HepG2 (cell line): Measurements from ENCODE around the gene B3GAT3. TPM values are rescaled to one million over a fixed set of nuclear protein-coding genes. Genes with fewer than 3 reads are reported as not detected.

ENCODE experiments used
- CHD2 ChIP-seq: IDR thresholded peaks from 2 replicates; pipeline ENCODE4 v1.6.1; 2011; ENCODE audit warnings: low read depth, low read length, improper control_type of control experiment
- DPF2 ChIP-seq: sonication (generic); formaldehyde crosslinking; IDR thresholded peaks from 2 replicates; pipeline ENCODE4 v1.4.0; 2020; ENCODE audit warnings: mild to moderate bottlenecking, low read depth, missing genetic modification reagents, borderline replicate concordance
- IKZF1 ChIP-seq: fragments of 450-650 bp; IDR thresholded peaks from 2 replicates; pipeline ENCODE4 v1.7.1; 2016
- ISX ChIP-seq: sonication (generic); formaldehyde crosslinking; conservative IDR thresholded peaks from 2 replicates; pipeline ENCODE4 v1.5.0; 2020; ENCODE audit warnings: missing genetic modification reagents
- KLF16 ChIP-seq, 2 experiments: sonication (generic) in 1 of 2; formaldehyde crosslinking in 1 of 2; IDR thresholded peaks; 2 replicates each; pipeline versions ENCODE4 v1.6.1 to v1.8.0; 2016 to 2023; ENCODE audit warnings: missing genetic modification reagents in 2 of 2, missing compliant biosample characterization in 1 of 2
- PHB2 ChIP-seq: fragments of 450-650 bp; IDR thresholded peaks from 2 replicates; pipeline ENCODE4 v1.6.1; 2018; ENCODE audit not compliant: partially characterized antibody
- REXO4 ChIP-seq: sonication (generic); formaldehyde crosslinking; IDR thresholded peaks from 2 replicates; pipeline ENCODE4 v1.8.0; 2022; ENCODE audit warnings: missing genetic modification reagents, mild to moderate bottlenecking, borderline replicate concordance
- SMARCE1 ChIP-seq: fragments of 450-650 bp; IDR thresholded peaks from 2 replicates; pipeline ENCODE4 v1.6.1; 2017; ENCODE audit warnings: borderline replicate concordance
- ZBTB21 ChIP-seq: sonication (generic); formaldehyde crosslinking; IDR thresholded peaks from 2 replicates; pipeline ENCODE4 v1.4.0; 2020; ENCODE audit warnings: missing genetic modification reagents
- ZNF263 ChIP-seq: sonication (generic); formaldehyde crosslinking; IDR thresholded peaks from 2 replicates; pipeline ENCODE4 v1.4.0; 2020; ENCODE audit warnings: missing genetic modification reagents
- ZNF432 ChIP-seq: sonication (generic); formaldehyde crosslinking; IDR thresholded peaks from 2 replicates; pipeline ENCODE4 v1.5.0; 2020; ENCODE audit warnings: missing genetic modification reagents, mild to moderate bottlenecking, borderline replicate concordance
- ZSCAN25 ChIP-seq: sonication (generic); formaldehyde crosslinking; IDR thresholded peaks from 2 replicates; pipeline ENCODE4 v1.8.0; 2022; ENCODE audit warnings: mild to moderate bottlenecking, missing genetic modification reagents
- polyA plus RNA-seq, 8 experiments: library from polyadenylated mRNA; depleted of rRNA in 3 of 8; stranded (reverse) in 7 of 8; unstranded in 1 of 8; fragments of >200 nt; fragmentation: Illumina TruSeq in 4 of 8; extraction: Trizol in 4 of 8; gene quantifications; 2 replicates each; pipeline versions ENCODE4 v1.2.1 to v1.2.3, GENCODE V29; 2011 to 2016; ENCODE audit warnings: low read depth in 4 of 8, missing spikeins in 1 of 8, mixed read lengths in 1 of 8; ENCODE audit not compliant: insufficient read depth in 1 of 8
- total RNA-seq, 5 experiments: library from RNA; depleted of rRNA; stranded (reverse); fragments of >200 nt; fragmentation: Illumina TruSeq; extraction: Trizol; gene quantifications; 2 replicates each; pipeline ENCODE4 v1.2.3, GENCODE V29; 2016; ENCODE audit warnings: low read depth in 1 of 5
- TF ChIP-seq, protein P1 (sequence below): sonication (generic); formaldehyde crosslinking; IDR thresholded peaks from 2 replicates; pipeline ENCODE4 v1.5.0; 2020; ENCODE audit warnings: missing genetic modification reagents, mild to moderate bottlenecking, borderline replicate concordance
- TF ChIP-seq, protein P2 (sequence below): IDR thresholded peaks from 2 replicates; pipeline ENCODE4 v1.6.1; 2016; ENCODE audit warnings: missing biosample characterization, missing genetic modification reagents, low read depth
- TF ChIP-seq, protein P3 (sequence below): sonication (generic); formaldehyde crosslinking; IDR thresholded peaks from 2 replicates; pipeline ENCODE4 v1.4.0; 2020; ENCODE audit warnings: missing genetic modification reagents; ENCODE audit errors: not compliant biosample characterization
- TF ChIP-seq, protein P4 (sequence below): sonication (generic); formaldehyde crosslinking; IDR thresholded peaks from 2 replicates; pipeline ENCODE4 v1.4.0; 2020; ENCODE audit warnings: missing genetic modification reagents, borderline replicate concordance
- TF ChIP-seq, protein P5 (sequence below): sonication (generic); formaldehyde crosslinking; IDR thresholded peaks from 2 replicates; pipeline ENCODE4; 2020; ENCODE audit warnings: missing genetic modification reagents, mild to moderate bottlenecking, borderline replicate concordance

B3GAT3 gene
- total and polyA plus RNA-seq, 2 of the 13 experiments (the other 11 are each of a cell fraction or from before 2014, with no cell fraction given), result 21.3 to 26.1 TPM

DNA sequence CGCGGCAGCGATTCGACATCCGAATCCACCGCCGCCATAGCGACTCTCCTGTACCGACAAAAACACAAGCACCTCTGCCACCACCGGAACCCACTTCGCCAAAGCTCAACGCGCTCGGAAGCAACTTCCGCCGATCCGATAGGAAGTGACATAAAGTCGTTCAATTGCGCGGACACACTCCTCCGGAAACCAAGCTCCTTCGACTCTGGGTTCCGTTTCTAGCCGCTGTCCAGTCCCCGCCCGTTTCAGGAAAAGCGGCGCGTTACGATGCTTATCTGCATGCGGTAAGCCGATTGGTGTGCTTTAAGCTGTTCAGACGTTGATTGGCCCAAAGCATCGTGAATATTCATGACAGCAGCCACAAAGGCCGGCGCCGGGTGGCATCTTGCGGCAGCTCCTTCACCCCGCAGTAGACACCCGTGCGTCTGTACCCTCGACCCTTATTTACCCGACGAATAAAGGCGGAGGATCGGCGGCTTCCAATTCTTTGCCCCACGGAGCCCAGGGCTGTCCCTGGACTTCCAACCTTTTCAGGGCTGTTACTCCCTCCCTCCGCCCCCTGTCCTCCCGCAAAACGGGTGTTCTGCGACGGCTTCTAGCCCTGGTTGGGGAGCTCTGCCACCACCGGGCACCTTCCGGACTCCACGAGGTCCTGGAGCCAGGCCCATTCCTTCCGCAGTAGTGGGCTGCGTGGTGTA lies 30.2 kb downstream of the B3GAT3 start, which contains the start of gene TUT1 (continued):
- TF ChIP-seq REXO4 (CRISPR knock-in tag), result no peak
- peak; percentile 67 for TF ChIP-seq ZBTB21 (CRISPR knock-in tag)
- TF ChIP-seq, protein P1, sequence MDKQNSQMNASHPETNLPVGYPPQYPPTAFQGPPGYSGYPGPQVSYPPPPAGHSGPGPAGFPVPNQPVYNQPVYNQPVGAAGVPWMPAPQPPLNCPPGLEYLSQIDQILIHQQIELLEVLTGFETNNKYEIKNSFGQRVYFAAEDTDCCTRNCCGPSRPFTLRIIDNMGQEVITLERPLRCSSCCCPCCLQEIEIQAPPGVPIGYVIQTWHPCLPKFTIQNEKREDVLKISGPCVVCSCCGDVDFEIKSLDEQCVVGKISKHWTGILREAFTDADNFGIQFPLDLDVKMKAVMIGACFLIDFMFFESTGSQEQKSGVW (CRISPR knock-in tag), result no peak
- TF ChIP-seq PHB2, result no peak
- TF ChIP-seq, protein P2, sequence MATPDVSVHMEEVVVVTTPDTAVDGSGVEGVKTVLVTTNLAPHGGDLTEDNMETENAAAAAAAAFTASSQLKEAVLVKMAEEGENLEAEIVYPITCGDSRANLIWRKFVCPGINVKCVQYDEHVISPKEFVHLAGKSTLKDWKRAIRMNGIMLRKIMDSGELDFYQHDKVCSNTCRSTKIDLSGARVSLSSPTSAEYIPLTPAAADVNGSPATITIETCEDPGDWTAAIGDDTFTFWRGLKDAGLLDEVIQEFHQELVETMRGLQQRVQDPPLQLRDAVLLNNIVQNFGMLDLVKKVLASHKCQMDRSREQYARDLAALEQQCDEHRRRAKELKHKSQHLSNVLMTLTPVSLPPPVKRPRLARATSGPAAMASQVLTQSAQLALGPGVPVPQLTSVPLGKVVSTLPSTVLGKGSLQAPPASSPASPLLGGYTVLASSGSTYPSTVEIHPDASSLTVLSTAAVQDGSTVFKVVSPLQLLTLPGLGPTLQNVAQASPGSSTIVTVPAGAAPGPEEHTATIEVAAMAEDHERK (CRISPR knock-in tag), result peak; percentile 74
- TF ChIP-seq CHD2, result peak; percentile 8; the same call in 1 of the 2 replicates
- TF ChIP-seq, protein P3, sequence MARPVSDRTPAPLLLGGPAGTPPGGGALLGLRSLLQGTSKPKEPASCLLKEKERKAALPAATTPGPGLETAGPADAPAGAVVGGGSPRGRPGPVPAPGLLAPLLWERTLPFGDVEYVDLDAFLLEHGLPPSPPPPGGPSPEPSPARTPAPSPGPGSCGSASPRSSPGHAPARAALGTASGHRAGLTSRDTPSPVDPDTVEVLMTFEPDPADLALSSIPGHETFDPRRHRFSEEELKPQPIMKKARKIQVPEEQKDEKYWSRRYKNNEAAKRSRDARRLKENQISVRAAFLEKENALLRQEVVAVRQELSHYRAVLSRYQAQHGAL, result no peak
- no peak for TF ChIP-seq IKZF1
- no peak for TF ChIP-seq ISX (CRISPR knock-in tag)
- TF ChIP-seq, protein P4, sequence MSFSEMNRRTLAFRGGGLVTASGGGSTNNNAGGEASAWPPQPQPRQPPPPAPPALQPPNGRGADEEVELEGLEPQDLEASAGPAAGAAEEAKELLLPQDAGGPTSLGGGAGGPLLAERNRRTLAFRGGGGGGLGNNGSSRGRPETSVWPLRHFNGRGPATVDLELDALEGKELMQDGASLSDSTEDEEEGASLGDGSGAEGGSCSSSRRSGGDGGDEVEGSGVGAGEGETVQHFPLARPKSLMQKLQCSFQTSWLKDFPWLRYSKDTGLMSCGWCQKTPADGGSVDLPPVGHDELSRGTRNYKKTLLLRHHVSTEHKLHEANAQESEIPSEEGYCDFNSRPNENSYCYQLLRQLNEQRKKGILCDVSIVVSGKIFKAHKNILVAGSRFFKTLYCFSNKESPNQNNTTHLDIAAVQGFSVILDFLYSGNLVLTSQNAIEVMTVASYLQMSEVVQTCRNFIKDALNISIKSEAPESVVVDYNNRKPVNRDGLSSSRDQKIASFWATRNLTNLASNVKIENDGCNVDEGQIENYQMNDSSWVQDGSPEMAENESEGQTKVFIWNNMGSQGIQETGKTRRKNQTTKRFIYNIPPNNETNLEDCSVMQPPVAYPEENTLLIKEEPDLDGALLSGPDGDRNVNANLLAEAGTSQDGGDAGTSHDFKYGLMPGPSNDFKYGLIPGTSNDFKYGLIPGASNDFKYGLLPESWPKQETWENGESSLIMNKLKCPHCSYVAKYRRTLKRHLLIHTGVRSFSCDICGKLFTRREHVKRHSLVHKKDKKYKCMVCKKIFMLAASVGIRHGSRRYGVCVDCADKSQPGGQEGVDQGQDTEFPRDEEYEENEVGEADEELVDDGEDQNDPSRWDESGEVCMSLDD, result no peak
- no peak for TF ChIP-seq SMARCE1
- TF ChIP-seq ZSCAN25 (CRISPR knock-in tag), result no peak; the same call in none of the 2 replicates
- TF ChIP-seq KLF16 (CRISPR knock-in tag; IDR thresholded peaks at IDR 0.05), result peak in 1 of 2 experiments; percentile 81; a peak in 2 of 4 replicates
- no peak for TF ChIP-seq ZNF432 (CRISPR knock-in tag)
- TF ChIP-seq, protein P5, sequence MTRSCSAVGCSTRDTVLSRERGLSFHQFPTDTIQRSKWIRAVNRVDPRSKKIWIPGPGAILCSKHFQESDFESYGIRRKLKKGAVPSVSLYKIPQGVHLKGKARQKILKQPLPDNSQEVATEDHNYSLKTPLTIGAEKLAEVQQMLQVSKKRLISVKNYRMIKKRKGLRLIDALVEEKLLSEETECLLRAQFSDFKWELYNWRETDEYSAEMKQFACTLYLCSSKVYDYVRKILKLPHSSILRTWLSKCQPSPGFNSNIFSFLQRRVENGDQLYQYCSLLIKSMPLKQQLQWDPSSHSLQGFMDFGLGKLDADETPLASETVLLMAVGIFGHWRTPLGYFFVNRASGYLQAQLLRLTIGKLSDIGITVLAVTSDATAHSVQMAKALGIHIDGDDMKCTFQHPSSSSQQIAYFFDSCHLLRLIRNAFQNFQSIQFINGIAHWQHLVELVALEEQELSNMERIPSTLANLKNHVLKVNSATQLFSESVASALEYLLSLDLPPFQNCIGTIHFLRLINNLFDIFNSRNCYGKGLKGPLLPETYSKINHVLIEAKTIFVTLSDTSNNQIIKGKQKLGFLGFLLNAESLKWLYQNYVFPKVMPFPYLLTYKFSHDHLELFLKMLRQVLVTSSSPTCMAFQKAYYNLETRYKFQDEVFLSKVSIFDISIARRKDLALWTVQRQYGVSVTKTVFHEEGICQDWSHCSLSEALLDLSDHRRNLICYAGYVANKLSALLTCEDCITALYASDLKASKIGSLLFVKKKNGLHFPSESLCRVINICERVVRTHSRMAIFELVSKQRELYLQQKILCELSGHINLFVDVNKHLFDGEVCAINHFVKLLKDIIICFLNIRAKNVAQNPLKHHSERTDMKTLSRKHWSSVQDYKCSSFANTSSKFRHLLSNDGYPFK (CRISPR knock-in tag), result peak; percentile 87
- no peak for TF ChIP-seq DPF2
- no peak for TF ChIP-seq ZNF263 (CRISPR knock-in tag)
